ENCODE data around the gene ENTPD1. TPM values are rescaled to one million over a fixed set of nuclear protein-coding genes. Genes with fewer than 3 reads are reported as not detected.
"Not testable (repeated sequence)": the region's sequence is repeated elsewhere in the genome, so short reads cannot be mapped to it uniquely, and the experiment has no call there.

Gene ENTPD1
- total RNA-seq, 4 donors from 2014 or later, result 7.2 to 19.3 (median 13.4) TPM

DNA sequence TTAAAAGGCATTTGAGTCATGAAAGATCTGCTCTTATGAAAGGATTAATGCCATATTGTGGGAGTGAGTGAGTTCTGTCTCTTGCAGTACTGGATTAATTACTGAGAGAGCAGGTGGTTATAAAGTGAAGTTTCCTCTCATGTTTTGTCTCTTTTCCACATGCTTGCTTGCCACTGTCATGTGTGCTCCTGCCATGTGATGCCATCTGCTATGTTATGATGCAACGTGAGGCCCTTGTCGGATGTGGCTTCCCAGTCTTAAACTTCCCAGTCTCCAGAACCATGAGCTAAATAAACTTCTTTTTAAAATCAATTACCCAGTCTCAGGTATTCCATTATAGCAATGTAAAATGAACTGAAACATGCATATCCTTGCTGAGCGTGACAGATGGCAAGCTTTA is 39.5 kb upstream of the ENTPD1 start:
- intact Hi-C loops (cut with DNase I), result no loop called here
- H3K4me3 ChIP-seq (replicated peaks in 1 of 3), result no peak overlapping the region
- no peaks in the 10 kb centered on the region for H3K36me3 ChIP-seq
- 89% methylated on average over 3 of the region's 3 CpGs for WGBS, 2 donors
- DNase-seq, result no peak
- no peaks in the 10 kb centered on the region for H3K9me3 ChIP-seq
- no peaks in the 10 kb centered on the region for H3K4me1 ChIP-seq
- no peaks in the 10 kb centered on the region for H3K27me3 ChIP-seq
- no peak overlapping the region for H3K27ac ChIP-seq
- TF ChIP-seq POLR2A (IDR thresholded peaks at IDR 0.05), result no peak
- TF ChIP-seq, protein P1, sequence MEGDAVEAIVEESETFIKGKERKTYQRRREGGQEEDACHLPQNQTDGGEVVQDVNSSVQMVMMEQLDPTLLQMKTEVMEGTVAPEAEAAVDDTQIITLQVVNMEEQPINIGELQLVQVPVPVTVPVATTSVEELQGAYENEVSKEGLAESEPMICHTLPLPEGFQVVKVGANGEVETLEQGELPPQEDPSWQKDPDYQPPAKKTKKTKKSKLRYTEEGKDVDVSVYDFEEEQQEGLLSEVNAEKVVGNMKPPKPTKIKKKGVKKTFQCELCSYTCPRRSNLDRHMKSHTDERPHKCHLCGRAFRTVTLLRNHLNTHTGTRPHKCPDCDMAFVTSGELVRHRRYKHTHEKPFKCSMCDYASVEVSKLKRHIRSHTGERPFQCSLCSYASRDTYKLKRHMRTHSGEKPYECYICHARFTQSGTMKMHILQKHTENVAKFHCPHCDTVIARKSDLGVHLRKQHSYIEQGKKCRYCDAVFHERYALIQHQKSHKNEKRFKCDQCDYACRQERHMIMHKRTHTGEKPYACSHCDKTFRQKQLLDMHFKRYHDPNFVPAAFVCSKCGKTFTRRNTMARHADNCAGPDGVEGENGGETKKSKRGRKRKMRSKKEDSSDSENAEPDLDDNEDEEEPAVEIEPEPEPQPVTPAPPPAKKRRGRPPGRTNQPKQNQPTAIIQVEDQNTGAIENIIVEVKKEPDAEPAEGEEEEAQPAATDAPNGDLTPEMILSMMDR (IDR thresholded peaks at IDR 0.05), result no peak

DNA sequence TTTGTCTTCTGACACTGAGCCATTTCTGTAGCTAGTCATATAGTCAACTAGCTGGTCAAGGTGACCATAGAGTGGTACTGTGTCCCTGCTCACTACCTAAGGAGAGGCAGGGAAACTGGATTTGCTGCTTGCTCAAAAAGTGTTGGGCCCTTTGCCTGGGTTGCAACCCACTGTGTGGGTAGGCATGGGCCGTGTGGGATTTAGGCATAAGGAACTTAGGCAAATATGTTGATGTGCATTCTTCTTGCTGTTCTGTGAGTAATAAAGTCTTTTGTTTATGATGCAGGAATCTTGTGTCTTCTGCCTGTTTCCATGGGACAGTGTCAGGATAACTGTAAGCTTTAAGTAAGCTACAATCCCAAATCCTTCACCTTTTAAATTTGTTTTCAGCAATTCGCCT is 39.1 kb upstream of the ENTPD1 start:
- Histone ChIP-seq H3K27ac (no peak overlapping the region), H3K9me3 (no peaks in the 10 kb centered on the region), H3K27me3 (no peaks in the 10 kb centered on the region), H3K4me1 (no peaks in the 10 kb centered on the region), H3K36me3 (no peaks in the 10 kb centered on the region), H3K4me3 (replicated peaks in 1 of 3) (no peak overlapping the region)
- DNase-seq, result no peak
- 82 to 91% methylated on average over 2 of the region's 2 CpGs for WGBS, 2 donors
- intact Hi-C loops (cut with DNase I), result no loop called here
- no peak for TF ChIP-seq POLR2A (IDR thresholded peaks at IDR 0.05)
- TF ChIP-seq, protein P1 (IDR thresholded peaks at IDR 0.05), result no peak

DNA sequence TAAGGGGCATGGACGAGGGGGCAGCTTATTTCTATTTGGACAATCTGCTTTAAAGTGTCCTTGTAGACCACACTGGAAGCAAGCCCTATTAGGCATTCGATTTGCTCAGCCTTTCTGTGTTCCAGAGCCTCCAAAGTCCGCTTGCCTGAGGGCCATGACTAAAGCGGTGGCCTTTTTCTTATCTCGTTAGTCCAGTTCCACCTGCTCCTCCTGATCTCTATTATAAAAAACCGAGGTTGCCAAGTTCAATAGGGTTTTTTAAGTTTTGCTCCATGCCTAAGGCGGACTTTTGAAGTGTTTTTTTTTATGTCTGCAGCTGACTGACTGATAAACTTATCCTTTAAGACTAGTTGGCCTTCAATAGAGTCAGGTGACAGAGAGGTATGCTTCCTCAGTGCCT is 35.2 kb upstream of the ENTPD1 start:
- H3K27ac ChIP-seq; H3K36me3 ChIP-seq; H3K4me1 ChIP-seq; H3K9me3 ChIP-seq; DNase-seq; intact Hi-C loops (cut with DNase I); H3K4me3 ChIP-seq (replicated peaks in 1 of 3); H3K27me3 ChIP-seq: not testable (repeated sequence)
- 88 to 93% methylated on average over 7 of the region's 7 CpGs for WGBS, 2 donors

DNA sequence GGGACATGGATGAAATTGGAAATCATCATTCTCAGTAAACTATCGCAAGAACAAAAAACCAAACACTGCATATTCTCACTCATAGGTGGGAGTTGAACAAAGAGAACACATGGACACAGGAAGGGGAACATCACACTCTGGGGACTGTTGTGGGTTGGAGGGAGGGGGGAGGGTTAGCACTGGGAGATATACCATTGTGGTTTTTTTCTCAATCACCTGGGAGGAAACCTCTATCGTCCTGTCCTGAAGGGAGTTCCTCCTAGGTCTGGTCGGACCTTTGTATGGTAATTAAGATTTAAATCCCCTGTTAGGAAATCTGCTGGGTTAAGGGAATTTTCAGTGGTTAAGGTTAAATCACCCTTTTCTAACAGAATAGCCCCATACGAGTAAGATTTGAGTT is 33.5 kb upstream of the ENTPD1 start:
- DNase-seq; H3K4me3 ChIP-seq (replicated peaks in 1 of 3); intact Hi-C loops (cut with DNase I); H3K27me3 ChIP-seq; H3K27ac ChIP-seq; H3K9me3 ChIP-seq; H3K4me1 ChIP-seq; H3K36me3 ChIP-seq: not testable (repeated sequence)
- 85 to 91% methylated on average over 4 of the region's 4 CpGs for WGBS, 2 donors

DNA sequence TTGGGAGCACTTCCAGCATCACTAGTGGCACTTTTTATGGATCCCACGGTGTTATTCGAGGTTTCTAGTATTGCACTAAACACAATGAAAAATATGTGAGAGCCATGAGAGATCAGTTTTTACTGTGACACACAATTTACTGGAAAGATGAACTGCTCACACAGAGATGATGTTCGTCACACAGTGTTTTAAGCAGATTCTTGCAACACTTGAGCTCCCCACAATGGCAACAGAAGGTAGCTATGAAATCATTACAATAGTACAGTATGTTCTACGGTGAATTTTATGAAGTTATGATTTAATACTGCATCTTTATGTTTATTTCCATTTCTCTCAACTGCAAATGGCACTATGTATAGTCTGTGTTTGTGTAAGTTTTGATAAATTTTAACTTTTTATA is 27.4 kb upstream of the ENTPD1 start:
- 74 to 79% methylated on average over 4 of the region's 4 CpGs for WGBS, 2 donors
- Histone ChIP-seq H3K9me3 (no peaks in the 10 kb centered on the region), H3K4me1 (peaks cover 0 to 5% of the 10 kb centered on the region in 2 donors), H3K36me3 (no peaks in the 10 kb centered on the region), H3K27ac (no peak overlapping the region), H3K27me3 (no peaks in the 10 kb centered on the region), H3K4me3 (replicated peaks in 1 of 3) (no peak overlapping the region)
- no peak for DNase-seq
- intact Hi-C loops (cut with DNase I), result no loop called here
- TF ChIP-seq, protein P1 (IDR thresholded peaks at IDR 0.05), result no peak

DNA sequence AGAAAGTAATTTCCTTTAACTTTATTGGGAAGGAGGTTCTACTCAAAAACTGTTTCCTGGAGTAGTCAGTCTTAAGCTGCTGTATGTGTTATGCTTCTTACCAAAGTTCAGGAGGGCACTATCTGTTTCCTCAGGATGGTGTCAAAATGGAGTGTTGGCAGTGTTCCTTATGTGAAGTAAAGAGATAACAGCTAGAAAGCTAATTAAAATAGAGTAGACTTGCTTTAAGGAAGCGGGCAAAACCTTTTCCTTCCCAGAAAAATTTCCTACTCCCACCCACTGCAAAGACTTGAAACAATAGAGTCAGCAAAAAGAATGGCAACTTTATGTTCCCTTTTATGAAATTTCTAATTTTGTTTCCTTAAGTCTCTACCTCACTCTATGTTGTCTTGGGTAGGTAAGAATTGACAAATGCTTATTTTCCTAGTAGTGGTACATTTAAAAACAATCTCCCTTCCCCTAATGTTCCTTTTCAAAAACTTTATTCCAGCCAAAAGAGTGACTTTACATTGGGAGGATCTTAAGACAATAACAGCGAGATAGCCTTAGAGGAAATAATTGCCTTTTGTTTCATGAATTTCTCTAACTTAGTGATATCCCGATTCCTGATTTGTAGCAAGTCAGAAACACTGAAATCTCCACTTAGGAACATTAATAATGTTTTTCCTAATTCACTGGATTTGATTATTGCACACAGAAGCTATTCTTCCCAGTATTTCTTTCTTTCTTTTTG is 26.5 kb upstream of the ENTPD1 start:
- intact Hi-C loops (cut with DNase I), result no loop called here
- H3K27ac ChIP-seq, result no peak overlapping the region
- no peak overlapping the region for H3K4me3 ChIP-seq (replicated peaks in 1 of 3)
- 76 to 78% methylated on average over 3 of the region's 3 CpGs for WGBS, 2 donors
- H3K9me3 ChIP-seq, result no peaks in the 10 kb centered on the region
- no peak for DNase-seq
- H3K27me3 ChIP-seq, result no peaks in the 10 kb centered on the region
- TF ChIP-seq POLR2A (IDR thresholded peaks at IDR 0.05), result no peak
- TF ChIP-seq, protein P1 (IDR thresholded peaks at IDR 0.05), result no peak
- no peaks in the 10 kb centered on the region for H3K36me3 ChIP-seq
- peaks cover 0 to 5% of the 10 kb centered on the region in 2 donors for H3K4me1 ChIP-seq

Measured in thyroid gland (tissue), 4 donors.